Neural cell (in vitro differentiated cells): Measurements from ENCODE around the gene NFIB. TPM values are rescaled to one million over a fixed set of nuclear protein-coding genes. Genes with fewer than 3 reads are reported as not detected.

Experiments used
- H2AFZ ChIP-seq: fragments of 200-600, 300-800 bp; sonication (generic), shearing (Covaris generic); 2 replicates; pipeline ENCODE4 v1.6.0; 2014; ENCODE audit warnings: low read depth, mild to moderate bottlenecking, antibody characterized with exemption, low read length, moderate library complexity
- H3F3A ChIP-seq: fragments of 200-600 bp; shearing (Covaris generic); 2 replicates; pipeline ENCODE4 v1.6.1; 2016; ENCODE audit warnings: mild to moderate bottlenecking, moderate library complexity, mixed read lengths, antibody characterized with exemption, low read length; ENCODE audit not compliant: insufficient read depth, poor library complexity, severe bottlenecking
- H3K27ac ChIP-seq: fragments of 200-600, 300-800 bp; sonication (generic), shearing (Covaris generic); 2 replicates; pipeline ENCODE4 v1.5.1; 2014; ENCODE audit warnings: mild to moderate bottlenecking, low read length, moderate library complexity
- H3K27me3 ChIP-seq: fragments of 300-800, 200-600 bp; sonication (generic), shearing (Covaris generic); 2 replicates; pipeline ENCODE4 v1.6.0; 2014; ENCODE audit warnings: mild to moderate bottlenecking, low read depth, low read length, moderate library complexity; ENCODE audit not compliant: insufficient read depth
- H3K36me3 ChIP-seq: fragments of 300-800, 200-600 bp; sonication (generic), shearing (Covaris generic); 2 replicates; pipeline ENCODE4 v1.5.1; 2014; ENCODE audit warnings: mild to moderate bottlenecking, antibody characterized with exemption, low read length, moderate library complexity; ENCODE audit not compliant: insufficient read depth
- H3K4me2 ChIP-seq: fragments of 300-800, 200-600 bp; sonication (generic), shearing (Covaris generic); 2 replicates; pipeline ENCODE4 v1.6.0; 2014; ENCODE audit warnings: mild to moderate bottlenecking, low read length
- H3K4me3 ChIP-seq: fragments of 300-800, 200-600 bp; sonication (generic), shearing (Covaris generic); 2 replicates; pipeline ENCODE4 v1.5.1; 2014; ENCODE audit warnings: mild to moderate bottlenecking, low read length, moderate library complexity
- H3K79me2 ChIP-seq: fragments of 200-600 bp; shearing (Covaris generic); replicated peaks from 2 replicates; pipeline ENCODE4 v1.6.0; 2014; ENCODE audit warnings: mild to moderate bottlenecking, low read length, moderate library complexity; ENCODE audit not compliant: insufficient read depth
- H3K9ac ChIP-seq: fragments of 300-800, 200-600 bp; sonication (generic), shearing (Covaris generic); 2 replicates; pipeline ENCODE4 v1.6.1; 2016; ENCODE audit warnings: mild to moderate bottlenecking, low read length, mixed read lengths
- H3K9me2 ChIP-seq: fragments of 200-600 bp; shearing (Covaris generic); 2 replicates; pipeline ENCODE4 v1.6.1; 2016; ENCODE audit warnings: mild to moderate bottlenecking, low read length, mixed read lengths; ENCODE audit not compliant: insufficient read depth
- H3K9me3 ChIP-seq: fragments of 200-600, 300-800 bp; sonication (generic), shearing (Covaris generic); 2 replicates; pipeline ENCODE4 v1.6.1; 2016; ENCODE audit warnings: mild to moderate bottlenecking, mixed run types, low read length, moderate library complexity, mixed read lengths
- H4K20me1 ChIP-seq: fragments of 200-600 bp; shearing (Covaris generic); 2 replicates; pipeline ENCODE4 v1.6.1; 2016; ENCODE audit warnings: mild to moderate bottlenecking, mixed run types; ENCODE audit not compliant: insufficient read depth
- CTCF ChIP-seq: fragments of 450-650 bp; IDR thresholded peaks from 2 replicates; pipeline ENCODE4 v1.5.1; 2014; ENCODE audit warnings: antibody characterized with exemption, mild to moderate bottlenecking, moderate library complexity; ENCODE audit not compliant: poor library complexity, severe bottlenecking
- EP300 ChIP-seq: fragments of 450-650 bp; conservative IDR thresholded peaks from 2 replicates; pipeline ENCODE4 v1.6.1; 2014; ENCODE audit warnings: antibody characterized with exemption, mild to moderate bottlenecking, moderate library complexity; ENCODE audit not compliant: poor library complexity, severe bottlenecking
- EZH2 ChIP-seq: fragments of 200-600, 300-800 bp; shearing (Covaris generic), sonication (generic); IDR thresholded peaks from 2 replicates; pipeline ENCODE4 v1.6.1; 2014; ENCODE audit warnings: antibody characterized with exemption, low read length, borderline replicate concordance, mild to moderate bottlenecking; ENCODE audit not compliant: insufficient read depth, poor library complexity, severe bottlenecking
- MXI1 ChIP-seq: fragments of 450-650 bp; conservative IDR thresholded peaks from 2 replicates; pipeline ENCODE4 v1.6.1; 2014; ENCODE audit warnings: antibody characterized with exemption, mild to moderate bottlenecking; ENCODE audit not compliant: poor library complexity, severe bottlenecking
- POLR2AphosphoS5 ChIP-seq: IDR thresholded peaks from 2 replicates; pipeline ENCODE4 v1.6.1; 2012
- RAD21 ChIP-seq: fragments of 450-650 bp; conservative IDR thresholded peaks from 2 replicates; pipeline ENCODE4 v1.6.1; 2014; ENCODE audit warnings: antibody characterized with exemption, mild to moderate bottlenecking, moderate library complexity
- REST ChIP-seq: IDR thresholded peaks from 2 replicates; pipeline ENCODE4 v1.6.1; 2012; ENCODE audit warnings: borderline replicate concordance
- SMC3 ChIP-seq: fragments of 450-650 bp; conservative IDR thresholded peaks from 2 replicates; pipeline ENCODE4 v1.6.1; 2014; ENCODE audit warnings: antibody characterized with exemption, mild to moderate bottlenecking, moderate library complexity; ENCODE audit not compliant: poor library complexity
- TAF1 ChIP-seq: IDR thresholded peaks from 2 replicates; pipeline ENCODE4 v1.6.1; 2012; ENCODE audit warnings: low read depth
- polyA plus RNA-seq: library from polyadenylated mRNA; depleted of rRNA; stranded (reverse); fragments of >200 nt; gene quantifications from 2 replicates; pipeline ENCODE4 v1.2.3, GENCODE V29; 2014

NFIB gene
- polyA plus RNA-seq, 1 donor from 2014 or later: 0.73 TPM

- Histone ChIP-seq H3K9me3 (no peaks in the 10 kb centered on the region), H3K4me2 (no peak overlapping the region), H4K20me1 (no peaks in the 10 kb centered on the region), H3K27ac (no peak overlapping the region), H3F3A (no peaks in the 10 kb centered on the region), H3K36me3 (no peaks in the 10 kb centered on the region), H2AFZ (no peak overlapping the region), H3K27me3 (no peaks in the 10 kb centered on the region), H3K9ac (no peak overlapping the region), H3K9me2 (no peaks in the 10 kb centered on the region), H3K4me3 (no peak overlapping the region), H3K79me2 (no peaks in the 10 kb centered on the region)
- TF ChIP-seq MXI1 (no peak), RAD21 (no peak), TAF1 (no peak), CTCF (no peak), EZH2 (no peak), POLR2AphosphoS5 (no peak), EP300 (no peak), REST (no peak)
These were observed 116.5 kb downstream of the NFIB start for GRCh38 chr9:14197325-14197858.

GRCh38 chr9:14193328-14193990 lies 120.5 kb downstream of the NFIB start:
- no peaks in the 10 kb centered on the region for H3K9me2 ChIP-seq
- no peak overlapping the region for H3K9ac ChIP-seq
- H3K36me3 ChIP-seq: no peaks in the 10 kb centered on the region
- H3K79me2 ChIP-seq: no peaks in the 10 kb centered on the region
- H3F3A ChIP-seq: no peaks in the 10 kb centered on the region
- H4K20me1 ChIP-seq: no peaks in the 10 kb centered on the region
- no peak overlapping the region for H3K4me3 ChIP-seq
- H3K27me3 ChIP-seq: no peaks in the 10 kb centered on the region
- H2AFZ ChIP-seq: no peak overlapping the region
- no peak overlapping the region for H3K4me2 ChIP-seq
- no peak overlapping the region for H3K27ac ChIP-seq
- TF ChIP-seq SMC3 (no peak), EP300 (no peak), EZH2 (no peak), REST (no peak), TAF1 (no peak), POLR2AphosphoS5 (no peak), CTCF (no peak), RAD21 (no peak), MXI1 (no peak)
- no peaks in the 10 kb centered on the region for H3K9me3 ChIP-seq
